OCI-LY3 (cell line): ENCODE data around the gene MTHFS.

Experiments used
- CTCF ChIP-seq: fragments of 200-600, 300-600 bp; sonication (generic); IDR thresholded peaks from 2 replicates; pipeline ENCODE4 v1.5.1; 2014; ENCODE audit warnings: antibody characterized with exemption, low read length, low read depth
- EZH2phosphoT487 ChIP-seq: fragments of 200-600 bp; shearing (Covaris generic); IDR thresholded peaks from 2 replicates; pipeline ENCODE4 v1.6.1; 2018; ENCODE audit warnings: antibody characterized with exemption, mixed run types, low read depth

- TF ChIP-seq CTCF = no peak
- no peak for TF ChIP-seq EZH2phosphoT487
These were observed 80.2 kb downstream of the MTHFS start for GRCh38 chr15:79816571-79816970.
